GM18517 (cell line): ENCODE results near the gene LRMDA.

Experiments used
- ATAC-seq: cut with Tn5 transposase; IDR thresholded peaks from one replicate; pipeline ENCODE4 v1.9.1; 2021; ENCODE audit warnings: mild to moderate bottlenecking, moderate library complexity; ENCODE audit not compliant: unreplicated experiment

LRMDA gene

GRCh38 chr10:76329891-76330575 is 898.6 kb downstream of the LRMDA start:
- no peak for ATAC-seq

- ATAC-seq, result no peak
Measured at GRCh38 chr10:76331742-76332141, 900.3 kb downstream of the LRMDA start.

GRCh38 chr10:76333326-76333725 is 901.9 kb downstream of the LRMDA start:
- no peak for ATAC-seq

GRCh38 chr10:76333796-76334195 is 902.4 kb downstream of the LRMDA start:
- no peak for ATAC-seq

- ATAC-seq, result no peak
Measured at GRCh38 chr10:76334255-76334654, 902.8 kb downstream of the LRMDA start.

GRCh38 chr10:76336213-76336963 is 905.0 kb downstream of the LRMDA start:
- ATAC-seq, result no peak

- ATAC-seq, result no peak
Measured at GRCh38 chr10:76337641-76338040, 906.2 kb downstream of the LRMDA start.

- ATAC-seq, result no peak
Measured at GRCh38 chr10:76338187-76338586, 906.8 kb downstream of the LRMDA start.

GRCh38 chr10:76341740-76342139 is 910.3 kb downstream of the LRMDA start:
- ATAC-seq, result no peak

- no peak for ATAC-seq
Measured at GRCh38 chr10:76342996-76343395, 911.6 kb downstream of the LRMDA start.

GRCh38 chr10:76347832-76348231 is 916.4 kb downstream of the LRMDA start:
- ATAC-seq, result no peak

GRCh38 chr10:76350583-76350982 is 919.2 kb downstream of the LRMDA start:
- no peak for ATAC-seq

- ATAC-seq, result no peak
Measured at GRCh38 chr10:76352300-76352699, 920.9 kb downstream of the LRMDA start.

- ATAC-seq, result no peak
Measured at GRCh38 chr10:76353237-76353851, 921.9 kb downstream of the LRMDA start.

GRCh38 chr10:76354212-76354738 is 922.9 kb downstream of the LRMDA start:
- ATAC-seq, result no peak

GRCh38 chr10:76354921-76355320 is 923.5 kb downstream of the LRMDA start:
- no peak for ATAC-seq

- ATAC-seq, result no peak
Measured at GRCh38 chr10:76356557-76356956, 925.1 kb downstream of the LRMDA start.

GRCh38 chr10:76357726-76358415 is 926.4 kb downstream of the LRMDA start:
- ATAC-seq, result no peak

- ATAC-seq, result no peak
Measured at GRCh38 chr10:76358743-76359395, 927.4 kb downstream of the LRMDA start.

- no peak for ATAC-seq
Measured at GRCh38 chr10:76375761-76376160, 944.3 kb downstream of the LRMDA start.

- ATAC-seq, result no peak
Measured at GRCh38 chr10:76382381-76382851, 951.0 kb downstream of the LRMDA start.
